BLaER1 treated with 17β-estradiol and CSF1 and Interleukin-3, amounts not matched to agents 10 nM and 100 nM (cell line): ENCODE measurements around the gene TUBGCP6.
A peak's percentile ranks its signal among the peaks of the same experiment; 100 is the strongest.

Experiments used
- H3K27ac ChIP-seq, 11 experiments: shearing (Covaris generic); formaldehyde crosslinking; 2 replicates each; pipeline ENCODE4 v1.8.1; 2022
- H3K27me3 ChIP-seq, 11 experiments: shearing (Covaris generic); formaldehyde crosslinking; 2 replicates each; pipeline ENCODE4 v1.8.1; 2022
- H3K36me3 ChIP-seq, 11 experiments: shearing (Covaris generic); formaldehyde crosslinking; 2 replicates each; pipeline ENCODE4 v1.8.1; 2022
- H3K4me1 ChIP-seq, 10 experiments: shearing (Covaris generic); formaldehyde crosslinking; 2 replicates each; pipeline ENCODE4 v1.8.1; 2022
- H3K4me2 ChIP-seq, 11 experiments: shearing (Covaris generic); formaldehyde crosslinking; 2 replicates each; pipeline ENCODE4 v1.8.1; 2022
- H3K4me3 ChIP-seq, 10 experiments: shearing (Covaris generic); formaldehyde crosslinking; 2 replicates each; pipeline ENCODE4 v1.8.1; 2022
- H3K9ac ChIP-seq, 11 experiments: shearing (Covaris generic); formaldehyde crosslinking; 2 replicates each; pipeline ENCODE4 v1.8.1; 2022
- H3K9me3 ChIP-seq, 11 experiments: shearing (Covaris generic); formaldehyde crosslinking; replicated peaks in 1 of 11; 2 replicates each; pipeline ENCODE4 v1.8.1; 2022
- H4K20me1 ChIP-seq, 11 experiments: shearing (Covaris generic); formaldehyde crosslinking; 2 replicates each; pipeline ENCODE4 v1.8.1; 2022
- Cebpa-rat ChIP-seq, 11 experiments: shearing (Covaris generic); IDR thresholded peaks; 2 replicates each; pipeline ENCODE4 v1.8.1; 2022

The TUBGCP6 gene

DNA sequence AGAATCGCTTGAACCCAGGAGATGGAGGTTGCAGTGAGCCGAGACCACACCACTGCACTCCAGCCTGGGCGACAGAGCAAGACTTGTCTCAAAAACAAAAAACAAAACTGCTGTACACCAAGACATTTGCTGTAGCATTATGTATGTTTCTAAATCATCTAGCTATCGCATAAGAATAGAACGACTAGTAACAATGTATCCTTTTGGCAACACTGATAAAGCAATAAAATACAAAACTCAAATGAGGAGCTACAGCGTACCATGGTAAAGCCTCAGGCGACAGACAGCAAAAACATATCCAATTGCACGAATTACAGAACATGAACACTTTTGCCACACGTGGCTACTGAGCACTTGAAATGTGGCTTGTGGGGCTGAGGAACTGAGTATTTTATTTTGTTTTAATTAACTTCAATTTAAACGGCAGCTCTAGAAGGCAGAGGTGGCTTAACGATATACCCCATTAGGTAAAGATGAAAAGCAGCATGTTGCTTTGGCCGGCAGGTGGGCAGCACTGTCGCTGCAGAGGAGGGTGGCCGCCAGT, 2.3 kb downstream of the TUBGCP6 start:
- no peak for TF ChIP-seq Cebpa-rat (IDR thresholded peaks at IDR 0.05)
- H4K20me1 ChIP-seq: peaks cover 24 to 90% (median 78%) of the 10 kb centered on the region in 11 experiments; a peak in 21 of 22 replicates
- H3K27me3 ChIP-seq: no peaks in the 10 kb centered on the region
- no peaks in the 10 kb centered on the region for H3K9me3 ChIP-seq
- peak overlapping the region; percentile 91 to 100 (median 97) for H3K4me2 ChIP-seq
- H3K27ac ChIP-seq: no peak overlapping the region; a peak in 1 of 22 replicates
- H3K36me3 ChIP-seq: peaks cover 20 to 42% (median 38%) of the 10 kb centered on the region in 11 experiments
- peak overlapping the region; percentile 83 to 95 (median 89) for H3K9ac ChIP-seq
- peak overlapping the region; percentile 79 to 95 (median 90) for H3K4me3 ChIP-seq
- peaks cover 50 to 81% (median 73%) of the 10 kb centered on the region in 10 experiments for H3K4me1 ChIP-seq

- Histone ChIP-seq H3K27ac (peak overlapping the region in 1 of 11 experiments; percentile 47; a peak in 2 of 22 replicates), H3K4me2 (peak overlapping the region; percentile 25 to 97 (median 53); a peak in 20 of 22 replicates), H3K4me1 (peaks cover 51 to 86% (median 77%) of the 10 kb centered on the region in 10 experiments), H3K36me3 (peaks cover 10 to 31% (median 25%) of the 10 kb centered on the region in 11 experiments; a peak in 19 of 22 replicates), H4K20me1 (peaks cover 62 to 100% (median 92%) of the 10 kb centered on the region in 11 experiments), H3K9me3 (peaks cover 0 to 9% (median 0%) of the 10 kb centered on the region in 11 experiments; a peak in 2 of 22 replicates), H3K27me3 (no peaks in the 10 kb centered on the region), H3K9ac (peak overlapping the region in 8 of 11 experiments; percentile 18 to 59 (median 36); a peak in 9 of 22 replicates), H3K4me3 (no peak overlapping the region)
- no peak for TF ChIP-seq Cebpa-rat (IDR thresholded peaks at IDR 0.05)
These were observed 6.1 kb downstream of the TUBGCP6 start for GRCh38 chr22:50238755-50239154.

DNA sequence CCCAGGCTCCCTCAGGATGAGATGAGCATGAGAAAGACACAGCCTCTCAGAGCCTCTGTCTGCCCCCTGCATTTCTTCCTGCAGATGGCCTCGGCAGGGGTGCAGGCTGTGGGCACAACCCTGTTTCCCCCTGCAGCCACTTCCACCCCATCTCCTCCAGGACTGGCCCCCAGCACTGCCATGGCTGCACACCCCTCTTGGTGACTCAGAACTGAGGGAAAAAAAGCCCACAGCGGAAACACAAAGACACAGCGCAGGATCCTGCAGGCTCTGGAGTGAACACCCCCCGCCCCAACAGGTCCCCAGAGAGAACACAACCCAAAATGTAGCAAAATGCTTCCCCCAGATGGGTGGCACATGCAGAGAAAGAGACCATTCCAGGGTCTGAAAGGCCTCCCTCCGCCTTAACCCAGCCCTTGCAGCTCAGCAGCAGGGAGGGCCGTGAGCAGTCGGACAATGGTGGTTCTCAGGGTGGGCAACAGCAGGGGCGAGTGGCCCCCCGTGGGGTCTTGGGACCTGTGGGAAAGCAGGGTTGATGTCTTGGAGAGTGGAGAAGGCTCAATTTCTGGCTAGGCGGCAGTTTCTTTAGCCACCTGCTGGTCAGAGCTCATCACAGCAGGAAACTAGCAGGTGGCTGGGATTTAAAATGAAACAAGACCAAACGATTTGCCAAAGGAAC, 8.0 kb downstream of the TUBGCP6 start:
- Histone ChIP-seq H3K9ac (peak overlapping the region; percentile 38 to 70 (median 57); a peak in 18 of 22 replicates), H3K9me3 (peaks cover 0 to 9% (median 0%) of the 10 kb centered on the region in 11 experiments; a peak in 2 of 22 replicates), H3K27me3 (no peaks in the 10 kb centered on the region), H3K36me3 (peaks cover 21 to 50% (median 40%) of the 10 kb centered on the region in 11 experiments; a peak in 21 of 22 replicates), H3K27ac (peak overlapping the region in 8 of 11 experiments; percentile 54 to 77 (median 60); a peak in 16 of 22 replicates), H3K4me1 (peaks cover 32 to 85% (median 65%) of the 10 kb centered on the region in 10 experiments), H3K4me2 (peak overlapping the region; percentile 68 to 98 (median 93)), H3K4me3 (peak overlapping the region in 8 of 10 experiments; percentile 4 to 58 (median 42); a peak in 10 of 20 replicates), H4K20me1 (peaks cover 69 to 100% (median 92%) of the 10 kb centered on the region in 11 experiments)
- TF ChIP-seq Cebpa-rat (IDR thresholded peaks at IDR 0.05): no peak

- peaks cover 58 to 98% (median 81%) of the 10 kb centered on the region in 11 experiments for H4K20me1 ChIP-seq
- peaks cover 0 to 9% (median 0%) of the 10 kb centered on the region in 11 experiments; a peak in 2 of 22 replicates for H3K9me3 ChIP-seq
- H3K4me1 ChIP-seq: peaks cover 18 to 86% (median 73%) of the 10 kb centered on the region in 10 experiments
- no peak overlapping the region; a peak in 2 of 22 replicates for H3K4me2 ChIP-seq
- TF ChIP-seq Cebpa-rat (IDR thresholded peaks at IDR 0.05): no peak
- H3K36me3 ChIP-seq: peaks cover 11 to 68% (median 36%) of the 10 kb centered on the region in 11 experiments; a peak in 20 of 22 replicates
- peaks cover 0 to 8% (median 0%) of the 10 kb centered on the region in 11 experiments; a peak in 3 of 22 replicates for H3K27me3 ChIP-seq
- H3K4me3 ChIP-seq: no peak overlapping the region
- H3K9ac ChIP-seq: peak overlapping the region in 1 of 11 experiments; percentile 29; a peak in 1 of 22 replicates
- H3K27ac ChIP-seq: no peak overlapping the region
These were observed 11.6 kb downstream of the TUBGCP6 start for GRCh38 chr22:50233223-50233622.

DNA sequence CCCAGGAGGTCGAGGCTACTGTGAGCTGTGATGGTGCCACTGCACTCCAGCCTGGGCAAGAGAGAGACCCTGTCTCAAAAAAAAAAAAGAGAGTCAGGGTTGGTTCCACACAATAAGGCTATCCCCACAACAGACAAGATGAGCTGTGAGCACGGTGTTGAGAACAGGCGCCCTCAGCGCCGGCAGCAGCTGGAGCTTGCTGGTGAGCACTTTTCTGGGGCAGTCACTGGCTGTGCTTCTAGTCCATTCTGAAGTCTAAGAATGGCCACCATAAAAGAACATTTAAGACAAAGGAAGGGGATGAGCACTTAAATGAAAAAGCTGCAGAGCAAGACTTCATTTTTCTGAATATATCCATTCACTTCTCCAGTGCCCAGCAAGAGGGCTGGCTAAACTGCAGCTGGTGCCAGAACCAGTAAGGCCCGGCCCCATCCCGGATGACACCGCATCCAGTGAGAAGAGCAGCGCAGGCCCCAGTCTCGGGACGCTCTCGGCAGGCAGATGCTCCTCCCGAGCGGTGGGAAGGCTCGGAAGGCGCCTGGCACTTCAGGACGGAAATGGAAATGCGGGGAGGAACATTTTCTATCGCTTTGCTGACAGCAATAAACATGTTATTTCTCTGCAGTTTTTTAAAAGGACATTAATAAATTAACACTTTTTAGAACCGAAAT, 12.2 kb downstream of the TUBGCP6 start:
- TF ChIP-seq Cebpa-rat (IDR thresholded peaks at IDR 0.05): no peak
- peak overlapping the region in 4 of 11 experiments; percentile 28 to 98 (median 74); a peak in 8 of 22 replicates for H3K4me2 ChIP-seq
- peaks cover 63 to 98% (median 81%) of the 10 kb centered on the region in 11 experiments for H4K20me1 ChIP-seq
- H3K27ac ChIP-seq: no peak overlapping the region
- H3K36me3 ChIP-seq: peaks cover 11 to 69% (median 36%) of the 10 kb centered on the region in 11 experiments; a peak in 20 of 22 replicates
- H3K9me3 ChIP-seq: peaks cover 0 to 9% (median 0%) of the 10 kb centered on the region in 11 experiments; a peak in 2 of 22 replicates
- H3K4me1 ChIP-seq: peaks cover 20 to 86% (median 73%) of the 10 kb centered on the region in 10 experiments
- H3K4me3 ChIP-seq: no peak overlapping the region
- H3K27me3 ChIP-seq: peaks cover 0 to 14% (median 0%) of the 10 kb centered on the region in 11 experiments; a peak in 6 of 22 replicates
- H3K9ac ChIP-seq: peak overlapping the region in 3 of 11 experiments; percentile 6 to 29 (median 10); a peak in 1 of 22 replicates

GRCh38 chr22:50229370-50229769, 15.5 kb downstream of the TUBGCP6 start:
- H3K36me3 ChIP-seq: peaks cover 22 to 74% (median 44%) of the 10 kb centered on the region in 11 experiments
- H3K4me3 ChIP-seq: no peak overlapping the region
- peaks cover 14 to 85% (median 67%) of the 10 kb centered on the region in 10 experiments for H3K4me1 ChIP-seq
- H4K20me1 ChIP-seq: peaks cover 47 to 95% (median 75%) of the 10 kb centered on the region in 11 experiments
- TF ChIP-seq Cebpa-rat (IDR thresholded peaks at IDR 0.05): no peak
- H3K27ac ChIP-seq: no peak overlapping the region
- peak overlapping the region in 2 of 11 experiments; percentile 33 to 59; a peak in 1 of 22 replicates for H3K9ac ChIP-seq
- H3K27me3 ChIP-seq: peaks cover 0 to 24% (median 0%) of the 10 kb centered on the region in 11 experiments; a peak in 6 of 22 replicates
- peaks cover 0 to 2% (median 0%) of the 10 kb centered on the region in 11 experiments; a peak in 2 of 22 replicates for H3K9me3 ChIP-seq
- H3K4me2 ChIP-seq: peak overlapping the region in 8 of 11 experiments; percentile 89 to 99 (median 95); a peak in 15 of 22 replicates

- peak overlapping the region in 4 of 11 experiments; percentile 22 to 59 (median 46); a peak in 2 of 22 replicates for H3K9ac ChIP-seq
- H4K20me1 ChIP-seq: peaks cover 37 to 94% (median 68%) of the 10 kb centered on the region in 11 experiments; a peak in 21 of 22 replicates
- no peak for TF ChIP-seq Cebpa-rat (IDR thresholded peaks at IDR 0.05)
- peak overlapping the region in 10 of 11 experiments; percentile 33 to 99 (median 92); a peak in 18 of 22 replicates for H3K4me2 ChIP-seq
- H3K4me1 ChIP-seq: peaks cover 14 to 82% (median 67%) of the 10 kb centered on the region in 10 experiments
- peaks cover 26 to 76% (median 49%) of the 10 kb centered on the region in 11 experiments for H3K36me3 ChIP-seq
- H3K9me3 ChIP-seq: no peaks in the 10 kb centered on the region
- H3K4me3 ChIP-seq: no peak overlapping the region
- H3K27ac ChIP-seq: peak overlapping the region in 1 of 11 experiments; percentile 2; a peak in 1 of 22 replicates
- peaks cover 0 to 24% (median 0%) of the 10 kb centered on the region in 11 experiments; a peak in 6 of 22 replicates for H3K27me3 ChIP-seq
These were observed 16.5 kb downstream of the TUBGCP6 start for GRCh38 chr22:50228366-50228765.
